ENCODE results near the gene ACTL8.

ACTL8 gene

DNA sequence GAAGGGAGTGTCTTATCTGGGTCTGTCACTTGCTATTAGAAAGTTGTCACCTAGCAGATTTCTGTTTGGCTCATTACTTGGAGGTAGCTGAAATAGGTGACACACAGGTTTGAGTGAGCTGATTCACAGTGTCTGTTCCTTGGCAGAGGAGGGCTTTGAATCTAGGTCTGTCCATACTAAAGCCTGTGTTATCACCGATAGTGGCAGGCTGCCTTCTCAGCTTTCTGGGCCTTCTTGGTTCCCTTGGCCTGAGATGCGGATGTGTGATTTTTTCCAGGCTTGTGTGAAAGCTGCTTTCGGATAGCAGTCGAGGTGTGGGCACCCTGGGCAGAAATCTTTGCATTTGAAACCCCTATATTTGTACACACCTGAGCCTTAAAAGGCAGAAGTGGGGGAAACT, 73.9 kb downstream of the ACTL8 start:
- Histone ChIP-seq H3K4me3 (replicated peaks; ENCODE audit: insufficient read depth, low read length) (no peak overlapping the region), H3K27me3 (ENCODE audit: insufficient read depth, poor library complexity, severe bottlenecking) (no peaks in the 10 kb centered on the region), H3K27ac (replicated peaks) (no peak overlapping the region)
- DNase-seq (ENCODE audit: low read depth in 1 of 2, low spot score in 1 of 2), result no peak
- TF ChIP-seq, protein P1, sequence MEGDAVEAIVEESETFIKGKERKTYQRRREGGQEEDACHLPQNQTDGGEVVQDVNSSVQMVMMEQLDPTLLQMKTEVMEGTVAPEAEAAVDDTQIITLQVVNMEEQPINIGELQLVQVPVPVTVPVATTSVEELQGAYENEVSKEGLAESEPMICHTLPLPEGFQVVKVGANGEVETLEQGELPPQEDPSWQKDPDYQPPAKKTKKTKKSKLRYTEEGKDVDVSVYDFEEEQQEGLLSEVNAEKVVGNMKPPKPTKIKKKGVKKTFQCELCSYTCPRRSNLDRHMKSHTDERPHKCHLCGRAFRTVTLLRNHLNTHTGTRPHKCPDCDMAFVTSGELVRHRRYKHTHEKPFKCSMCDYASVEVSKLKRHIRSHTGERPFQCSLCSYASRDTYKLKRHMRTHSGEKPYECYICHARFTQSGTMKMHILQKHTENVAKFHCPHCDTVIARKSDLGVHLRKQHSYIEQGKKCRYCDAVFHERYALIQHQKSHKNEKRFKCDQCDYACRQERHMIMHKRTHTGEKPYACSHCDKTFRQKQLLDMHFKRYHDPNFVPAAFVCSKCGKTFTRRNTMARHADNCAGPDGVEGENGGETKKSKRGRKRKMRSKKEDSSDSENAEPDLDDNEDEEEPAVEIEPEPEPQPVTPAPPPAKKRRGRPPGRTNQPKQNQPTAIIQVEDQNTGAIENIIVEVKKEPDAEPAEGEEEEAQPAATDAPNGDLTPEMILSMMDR (IDR thresholded peaks at IDR 0.05; ENCODE audit: insufficient read depth, low read length), result no peak
- TF ChIP-seq GABPA (IDR thresholded peaks at IDR 0.05; ENCODE audit: low read depth) (no peak), POLR2AphosphoS5 (IDR thresholded peaks at IDR 0.05; ENCODE audit: low read depth) (no peak), SPI1 (IDR thresholded peaks at IDR 0.05; ENCODE audit: borderline replicate concordance, low read depth) (no peak)
- TF ChIP-seq, protein P2, sequence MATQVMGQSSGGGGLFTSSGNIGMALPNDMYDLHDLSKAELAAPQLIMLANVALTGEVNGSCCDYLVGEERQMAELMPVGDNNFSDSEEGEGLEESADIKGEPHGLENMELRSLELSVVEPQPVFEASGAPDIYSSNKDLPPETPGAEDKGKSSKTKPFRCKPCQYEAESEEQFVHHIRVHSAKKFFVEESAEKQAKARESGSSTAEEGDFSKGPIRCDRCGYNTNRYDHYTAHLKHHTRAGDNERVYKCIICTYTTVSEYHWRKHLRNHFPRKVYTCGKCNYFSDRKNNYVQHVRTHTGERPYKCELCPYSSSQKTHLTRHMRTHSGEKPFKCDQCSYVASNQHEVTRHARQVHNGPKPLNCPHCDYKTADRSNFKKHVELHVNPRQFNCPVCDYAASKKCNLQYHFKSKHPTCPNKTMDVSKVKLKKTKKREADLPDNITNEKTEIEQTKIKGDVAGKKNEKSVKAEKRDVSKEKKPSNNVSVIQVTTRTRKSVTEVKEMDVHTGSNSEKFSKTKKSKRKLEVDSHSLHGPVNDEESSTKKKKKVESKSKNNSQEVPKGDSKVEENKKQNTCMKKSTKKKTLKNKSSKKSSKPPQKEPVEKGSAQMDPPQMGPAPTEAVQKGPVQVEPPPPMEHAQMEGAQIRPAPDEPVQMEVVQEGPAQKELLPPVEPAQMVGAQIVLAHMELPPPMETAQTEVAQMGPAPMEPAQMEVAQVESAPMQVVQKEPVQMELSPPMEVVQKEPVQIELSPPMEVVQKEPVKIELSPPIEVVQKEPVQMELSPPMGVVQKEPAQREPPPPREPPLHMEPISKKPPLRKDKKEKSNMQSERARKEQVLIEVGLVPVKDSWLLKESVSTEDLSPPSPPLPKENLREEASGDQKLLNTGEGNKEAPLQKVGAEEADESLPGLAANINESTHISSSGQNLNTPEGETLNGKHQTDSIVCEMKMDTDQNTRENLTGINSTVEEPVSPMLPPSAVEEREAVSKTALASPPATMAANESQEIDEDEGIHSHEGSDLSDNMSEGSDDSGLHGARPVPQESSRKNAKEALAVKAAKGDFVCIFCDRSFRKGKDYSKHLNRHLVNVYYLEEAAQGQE (IDR thresholded peaks at IDR 0.05; ENCODE audit: insufficient replicate concordance, low read depth), result no peak

DNA sequence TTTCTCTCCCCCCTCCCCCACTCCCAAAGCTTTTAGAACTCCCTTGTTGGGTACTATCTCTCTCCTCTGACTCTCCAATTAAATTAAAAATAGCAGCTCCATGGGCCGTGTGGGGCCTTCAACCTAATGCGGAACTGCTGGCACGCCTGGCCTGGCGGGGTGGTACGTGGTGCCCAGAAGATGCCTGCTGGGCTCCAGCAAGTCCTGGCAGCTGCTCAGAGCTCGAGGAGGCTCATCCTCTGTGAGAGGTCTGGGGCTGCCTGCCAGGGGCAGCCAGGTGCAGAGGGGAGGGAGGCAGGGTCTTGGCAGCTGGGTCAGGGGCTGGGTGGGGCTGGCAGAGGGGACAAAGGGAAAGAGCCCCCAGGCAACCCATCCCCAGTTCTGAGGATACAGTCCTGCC, 74.4 kb downstream of the ACTL8 start:
- Histone ChIP-seq H3K4me3 (replicated peaks; ENCODE audit: insufficient read depth, low read length) (no peak overlapping the region), H3K27me3 (ENCODE audit: insufficient read depth, poor library complexity, severe bottlenecking) (no peaks in the 10 kb centered on the region), H3K27ac (replicated peaks) (no peak overlapping the region)
- TF ChIP-seq SPI1 (IDR thresholded peaks at IDR 0.05; ENCODE audit: borderline replicate concordance, low read depth), result no peak
- TF ChIP-seq, protein P1 (IDR thresholded peaks at IDR 0.05; ENCODE audit: insufficient read depth, low read length), result no peak
- TF ChIP-seq, protein P2 (IDR thresholded peaks at IDR 0.05; ENCODE audit: insufficient replicate concordance, low read depth), result no peak
- TF ChIP-seq GABPA (IDR thresholded peaks at IDR 0.05; ENCODE audit: low read depth), result no peak
- TF ChIP-seq POLR2AphosphoS5 (IDR thresholded peaks at IDR 0.05; ENCODE audit: low read depth), result no peak
- DNase-seq (ENCODE audit: low read depth in 1 of 2, low spot score in 1 of 2), result no peak

DNA sequence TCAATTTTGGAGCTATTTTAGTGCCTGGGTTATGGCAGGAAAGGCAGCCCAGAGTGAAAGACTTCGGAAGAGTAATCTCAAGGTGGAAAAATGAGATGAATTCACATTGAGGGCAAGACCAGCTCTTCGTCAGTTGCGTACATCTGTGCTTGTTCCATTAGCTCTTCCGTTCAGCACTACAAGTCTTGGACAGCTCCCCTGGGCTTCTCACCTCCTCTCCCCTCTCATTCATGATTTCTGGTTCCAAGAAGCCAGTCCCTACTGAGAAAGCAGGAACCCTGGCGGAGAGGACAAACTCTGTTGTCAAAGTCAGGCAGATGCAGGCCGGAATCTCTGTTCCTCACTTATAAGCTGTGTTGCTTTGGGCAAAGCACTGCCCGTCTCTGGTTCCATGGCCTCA, 76.5 kb downstream of the ACTL8 start:
- Histone ChIP-seq H3K27me3 (ENCODE audit: insufficient read depth, poor library complexity, severe bottlenecking) (no peaks in the 10 kb centered on the region), H3K27ac (replicated peaks) (no peak overlapping the region)
- peak in 1 of 2 experiments; percentile 1 for DNase-seq (ENCODE audit: low read depth in 1 of 2, low spot score in 1 of 2)

More for the DNA sequence above, 76.5 kb downstream of the ACTL8 start:
- no peak for TF ChIP-seq SPI1 (IDR thresholded peaks at IDR 0.05; ENCODE audit: borderline replicate concordance, low read depth)
- TF ChIP-seq, protein P2 (IDR thresholded peaks at IDR 0.05; ENCODE audit: insufficient replicate concordance, low read depth), result peak; percentile 96
- H3K4me3 ChIP-seq (replicated peaks; ENCODE audit: insufficient read depth, low read length), result no peak overlapping the region
